ENCODE measurements around the gene CEMIP2.

- TF ChIP-seq CTCF (IDR thresholded peaks at IDR 0.05) (no peak), POLR2AphosphoS5 (IDR thresholded peaks at IDR 0.05; ENCODE audit: low read depth, low read length) (no peak), SIN3A (IDR thresholded peaks at IDR 0.05; ENCODE audit: borderline replicate concordance, insufficient read depth, low read depth, low read length) (no peak), REST (IDR thresholded peaks at IDR 0.05; ENCODE audit: insufficient read depth in 1 of 2, low read depth in 2 of 2, low read length in 1 of 2) (no peak), TCF7L2 (IDR thresholded peaks at IDR 0.05; ENCODE audit: low read depth, low read length) (no peak)
These were observed 93.0 kb downstream of the CEMIP2 start for GRCh38 chr9:71675105-71675856.

Measured in Panc1 (cell line).